Neural cell (in vitro differentiated cells): ENCODE results near the gene VIM.

ENCODE experiments used
- EP300 ChIP-seq: fragments of 450-650 bp; conservative IDR thresholded peaks from 2 replicates; pipeline ENCODE4 v1.6.1; 2014; ENCODE audit warnings: antibody characterized with exemption, mild to moderate bottlenecking, moderate library complexity; ENCODE audit not compliant: poor library complexity, severe bottlenecking
- EZH2 ChIP-seq: fragments of 200-600, 300-800 bp; shearing (Covaris generic), sonication (generic); IDR thresholded peaks from 2 replicates; pipeline ENCODE4 v1.6.1; 2014; ENCODE audit warnings: antibody characterized with exemption, low read length, borderline replicate concordance, mild to moderate bottlenecking; ENCODE audit not compliant: insufficient read depth, poor library complexity, severe bottlenecking
- MXI1 ChIP-seq: fragments of 450-650 bp; conservative IDR thresholded peaks from 2 replicates; pipeline ENCODE4 v1.6.1; 2014; ENCODE audit warnings: antibody characterized with exemption, mild to moderate bottlenecking; ENCODE audit not compliant: poor library complexity, severe bottlenecking
- POLR2AphosphoS5 ChIP-seq: IDR thresholded peaks from 2 replicates; pipeline ENCODE4 v1.6.1; 2012
- RAD21 ChIP-seq: fragments of 450-650 bp; conservative IDR thresholded peaks from 2 replicates; pipeline ENCODE4 v1.6.1; 2014; ENCODE audit warnings: antibody characterized with exemption, mild to moderate bottlenecking, moderate library complexity
- TAF1 ChIP-seq: IDR thresholded peaks from 2 replicates; pipeline ENCODE4 v1.6.1; 2012; ENCODE audit warnings: low read depth
- TF ChIP-seq, protein P1 (sequence below): fragments of 450-650 bp; IDR thresholded peaks from 2 replicates; pipeline ENCODE4 v1.5.1; 2014; ENCODE audit warnings: antibody characterized with exemption, mild to moderate bottlenecking, moderate library complexity; ENCODE audit not compliant: poor library complexity, severe bottlenecking
- TF ChIP-seq, protein P2 (sequence below): IDR thresholded peaks from 2 replicates; pipeline ENCODE4 v1.6.1; 2012; ENCODE audit warnings: borderline replicate concordance

DNA sequence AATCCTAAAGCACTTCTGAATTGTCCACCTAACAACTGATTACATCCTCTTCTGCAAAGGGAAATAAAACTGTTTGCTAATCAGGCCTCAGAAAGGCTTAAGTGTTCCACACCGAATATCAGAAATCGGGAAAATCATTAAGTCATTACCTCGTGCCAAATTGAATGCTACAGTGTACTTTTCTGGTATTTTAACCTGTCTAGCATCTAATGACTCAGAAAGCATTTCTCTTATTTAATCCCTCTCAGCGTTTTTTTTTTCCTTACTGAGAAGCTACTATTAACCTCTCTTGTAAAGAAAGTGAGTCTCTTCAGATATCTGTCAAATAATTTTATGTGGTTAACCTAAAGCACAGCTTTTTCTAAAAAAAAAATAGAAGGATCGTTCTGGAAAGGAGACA is 28.6 kb downstream of the VIM start:
- TF ChIP-seq, protein P1, sequence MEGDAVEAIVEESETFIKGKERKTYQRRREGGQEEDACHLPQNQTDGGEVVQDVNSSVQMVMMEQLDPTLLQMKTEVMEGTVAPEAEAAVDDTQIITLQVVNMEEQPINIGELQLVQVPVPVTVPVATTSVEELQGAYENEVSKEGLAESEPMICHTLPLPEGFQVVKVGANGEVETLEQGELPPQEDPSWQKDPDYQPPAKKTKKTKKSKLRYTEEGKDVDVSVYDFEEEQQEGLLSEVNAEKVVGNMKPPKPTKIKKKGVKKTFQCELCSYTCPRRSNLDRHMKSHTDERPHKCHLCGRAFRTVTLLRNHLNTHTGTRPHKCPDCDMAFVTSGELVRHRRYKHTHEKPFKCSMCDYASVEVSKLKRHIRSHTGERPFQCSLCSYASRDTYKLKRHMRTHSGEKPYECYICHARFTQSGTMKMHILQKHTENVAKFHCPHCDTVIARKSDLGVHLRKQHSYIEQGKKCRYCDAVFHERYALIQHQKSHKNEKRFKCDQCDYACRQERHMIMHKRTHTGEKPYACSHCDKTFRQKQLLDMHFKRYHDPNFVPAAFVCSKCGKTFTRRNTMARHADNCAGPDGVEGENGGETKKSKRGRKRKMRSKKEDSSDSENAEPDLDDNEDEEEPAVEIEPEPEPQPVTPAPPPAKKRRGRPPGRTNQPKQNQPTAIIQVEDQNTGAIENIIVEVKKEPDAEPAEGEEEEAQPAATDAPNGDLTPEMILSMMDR, result no peak
- TF ChIP-seq MXI1, result no peak
- no peak for TF ChIP-seq POLR2AphosphoS5
- no peak for TF ChIP-seq EP300
- TF ChIP-seq EZH2, result no peak
- no peak for TF ChIP-seq TAF1
- TF ChIP-seq, protein P2, sequence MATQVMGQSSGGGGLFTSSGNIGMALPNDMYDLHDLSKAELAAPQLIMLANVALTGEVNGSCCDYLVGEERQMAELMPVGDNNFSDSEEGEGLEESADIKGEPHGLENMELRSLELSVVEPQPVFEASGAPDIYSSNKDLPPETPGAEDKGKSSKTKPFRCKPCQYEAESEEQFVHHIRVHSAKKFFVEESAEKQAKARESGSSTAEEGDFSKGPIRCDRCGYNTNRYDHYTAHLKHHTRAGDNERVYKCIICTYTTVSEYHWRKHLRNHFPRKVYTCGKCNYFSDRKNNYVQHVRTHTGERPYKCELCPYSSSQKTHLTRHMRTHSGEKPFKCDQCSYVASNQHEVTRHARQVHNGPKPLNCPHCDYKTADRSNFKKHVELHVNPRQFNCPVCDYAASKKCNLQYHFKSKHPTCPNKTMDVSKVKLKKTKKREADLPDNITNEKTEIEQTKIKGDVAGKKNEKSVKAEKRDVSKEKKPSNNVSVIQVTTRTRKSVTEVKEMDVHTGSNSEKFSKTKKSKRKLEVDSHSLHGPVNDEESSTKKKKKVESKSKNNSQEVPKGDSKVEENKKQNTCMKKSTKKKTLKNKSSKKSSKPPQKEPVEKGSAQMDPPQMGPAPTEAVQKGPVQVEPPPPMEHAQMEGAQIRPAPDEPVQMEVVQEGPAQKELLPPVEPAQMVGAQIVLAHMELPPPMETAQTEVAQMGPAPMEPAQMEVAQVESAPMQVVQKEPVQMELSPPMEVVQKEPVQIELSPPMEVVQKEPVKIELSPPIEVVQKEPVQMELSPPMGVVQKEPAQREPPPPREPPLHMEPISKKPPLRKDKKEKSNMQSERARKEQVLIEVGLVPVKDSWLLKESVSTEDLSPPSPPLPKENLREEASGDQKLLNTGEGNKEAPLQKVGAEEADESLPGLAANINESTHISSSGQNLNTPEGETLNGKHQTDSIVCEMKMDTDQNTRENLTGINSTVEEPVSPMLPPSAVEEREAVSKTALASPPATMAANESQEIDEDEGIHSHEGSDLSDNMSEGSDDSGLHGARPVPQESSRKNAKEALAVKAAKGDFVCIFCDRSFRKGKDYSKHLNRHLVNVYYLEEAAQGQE, result no peak
- no peak for TF ChIP-seq RAD21
